BLaER1 (cell line): ENCODE measurements around the gene DENND2D.

ENCODE experiments used
- H3K27ac ChIP-seq: shearing (Covaris generic); formaldehyde crosslinking; 2 replicates; pipeline ENCODE4 v1.8.1; 2022
- H3K27me3 ChIP-seq: shearing (Covaris generic); formaldehyde crosslinking; 2 replicates; pipeline ENCODE4 v1.8.1; 2022
- H3K36me3 ChIP-seq: shearing (Covaris generic); formaldehyde crosslinking; 2 replicates; pipeline ENCODE4 v1.8.1; 2022
- H3K4me1 ChIP-seq: shearing (Covaris generic); formaldehyde crosslinking; 2 replicates; pipeline ENCODE4 v1.8.1; 2022
- H3K4me2 ChIP-seq: shearing (Covaris generic); formaldehyde crosslinking; 2 replicates; pipeline ENCODE4 v1.8.1; 2022
- H3K4me3 ChIP-seq: shearing (Covaris generic); formaldehyde crosslinking; 2 replicates; pipeline ENCODE4 v1.8.1; 2022
- H3K9ac ChIP-seq: shearing (Covaris generic); formaldehyde crosslinking; 2 replicates; pipeline ENCODE4 v1.8.1; 2022
- H3K9me3 ChIP-seq: shearing (Covaris generic); formaldehyde crosslinking; 2 replicates; pipeline ENCODE4 v1.8.1; 2022
- H4K20me1 ChIP-seq: shearing (Covaris generic); formaldehyde crosslinking; 2 replicates; pipeline ENCODE4 v1.8.1; 2022
- Cebpa-rat ChIP-seq: shearing (Covaris generic); IDR thresholded peaks from 2 replicates; pipeline ENCODE4 v1.8.1; 2022

DENND2D gene

DNA sequence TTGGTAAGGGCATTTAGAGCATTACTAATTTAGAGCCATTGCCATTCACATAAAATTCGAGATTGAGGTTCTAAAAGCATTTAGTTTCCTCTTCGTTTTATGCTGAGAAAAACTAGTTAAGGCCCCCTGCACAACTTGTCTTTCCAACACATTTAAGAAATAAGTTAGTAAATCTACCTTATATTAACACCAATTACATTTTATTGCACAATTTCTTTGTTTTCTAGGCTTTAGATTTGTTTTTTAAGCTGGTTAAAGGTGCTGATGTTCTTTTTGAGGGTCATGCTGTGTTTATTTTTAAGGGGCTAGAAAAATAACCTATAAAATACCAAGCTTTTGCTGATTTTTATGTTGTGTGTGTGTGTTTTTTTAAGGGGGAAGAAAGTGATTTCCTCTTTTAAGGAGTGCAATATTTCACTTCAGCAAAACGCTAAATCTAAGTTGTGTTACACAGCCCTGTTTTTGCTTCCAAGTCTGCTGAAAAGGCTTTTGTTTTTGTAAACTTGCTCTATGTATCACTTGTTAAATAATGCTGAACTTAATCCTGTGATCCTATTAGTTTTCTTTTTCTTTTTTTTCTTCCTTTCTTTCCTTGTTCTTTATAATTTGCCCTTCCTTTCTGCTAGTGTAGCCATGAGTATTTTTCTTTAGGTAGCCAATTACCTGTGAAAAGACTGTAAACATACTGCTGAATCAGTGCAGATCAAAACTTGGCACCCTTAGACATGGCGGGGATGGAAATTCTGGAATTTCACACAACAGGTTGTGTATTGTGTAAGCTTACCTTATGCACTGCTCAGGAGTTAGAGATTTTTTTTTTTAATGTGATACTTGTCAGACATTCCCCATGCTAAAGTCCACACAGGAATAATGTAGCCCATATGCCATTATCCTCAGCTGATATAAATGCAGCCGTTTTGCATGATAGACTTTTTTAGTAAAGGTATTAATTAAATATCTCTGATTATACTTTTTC lies 58.9 kb downstream of the DENND2D start:
- H3K9me3 ChIP-seq, result no peaks in the 10 kb centered on the region
- peaks cover 38% of the 10 kb centered on the region for H3K4me1 ChIP-seq
- no peaks in the 10 kb centered on the region for H3K27me3 ChIP-seq
- H3K27ac ChIP-seq, result no peak overlapping the region
- no peak; the same call in 1 of the 2 replicates for TF ChIP-seq Cebpa-rat
- peak overlapping the region; percentile 88 for H3K4me2 ChIP-seq
- H3K9ac ChIP-seq, result peak overlapping the region; percentile 94
- peaks cover 18% of the 10 kb centered on the region for H3K36me3 ChIP-seq
- H3K4me3 ChIP-seq, result peak overlapping the region; percentile 95
- peaks cover 64% of the 10 kb centered on the region for H4K20me1 ChIP-seq

DNA sequence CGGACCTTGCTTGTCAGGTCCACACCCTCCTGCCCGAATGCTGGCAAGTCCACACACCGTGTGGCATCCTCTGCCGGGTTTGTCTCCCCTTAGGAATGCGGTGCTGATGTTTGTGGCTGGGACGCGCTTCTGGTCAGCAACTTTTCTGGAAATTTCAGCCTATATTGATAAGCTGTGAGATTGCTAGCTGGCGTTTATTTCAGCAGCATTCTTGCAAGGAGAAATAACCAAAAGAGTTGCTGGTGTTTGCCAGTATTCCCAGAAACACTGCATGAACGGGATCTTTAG lies 59.8 kb downstream of the DENND2D start:
- Histone ChIP-seq H3K27ac (peak overlapping the region; percentile 90), H3K4me3 (peak overlapping the region; percentile 95), H4K20me1 (peaks cover 55% of the 10 kb centered on the region), H3K27me3 (no peaks in the 10 kb centered on the region), H3K9me3 (no peaks in the 10 kb centered on the region), H3K4me1 (peaks cover 38% of the 10 kb centered on the region), H3K36me3 (peaks cover 25% of the 10 kb centered on the region), H3K9ac (peak overlapping the region; percentile 94), H3K4me2 (peak overlapping the region; percentile 88)
- no peak for TF ChIP-seq Cebpa-rat

DNA sequence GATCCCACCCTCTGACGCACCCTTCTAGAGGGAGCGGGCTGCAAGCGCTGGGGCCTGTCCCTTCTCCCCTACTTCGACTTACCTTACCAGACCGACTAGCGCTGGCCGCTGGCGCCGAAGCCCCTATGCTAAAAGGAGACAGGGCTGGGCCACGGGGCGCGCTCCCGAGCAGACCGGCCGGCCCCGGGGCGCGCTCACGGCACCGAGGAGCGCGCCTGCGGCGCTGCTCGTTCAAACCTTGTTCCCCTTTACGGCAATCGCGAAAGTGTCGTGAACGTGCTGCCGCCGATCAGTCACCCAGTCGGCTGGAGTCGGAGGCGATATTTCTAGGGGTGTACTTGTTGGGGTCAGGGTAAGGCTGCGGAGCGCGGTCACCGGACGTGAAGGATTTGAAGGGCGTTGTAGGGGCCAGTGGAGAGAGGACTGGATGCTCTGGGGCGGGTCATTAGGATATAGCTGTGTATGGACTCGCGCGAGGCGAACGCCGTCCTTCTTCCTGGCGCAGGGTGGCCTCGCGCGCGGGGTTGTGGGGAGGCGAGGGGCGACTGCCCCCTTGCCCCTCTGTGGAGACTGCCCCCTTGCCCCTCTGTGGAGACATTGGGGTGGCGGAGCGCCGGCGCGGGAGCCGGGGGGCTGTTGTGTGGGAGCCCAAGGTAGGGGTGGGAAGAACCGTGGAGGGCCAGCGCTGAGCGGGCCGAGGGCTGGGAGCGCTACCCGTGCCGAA lies 60.3 kb downstream of the DENND2D start, which contains the start of the genes CEPT1 and DRAM2:
TSS of gene CEPT1 (plus strand) at position 268 of the 724 bp plus-strand sequence. CDS start 7,492 bp downstream, outside the sequence.
TSS of gene DRAM2 (minus strand) at position 138 of the 724 bp plus-strand sequence. CDS start 8,539 bp downstream, outside the sequence.
- H3K4me3 ChIP-seq, result peak within 1 kb of the TSS; percentile 95
- H4K20me1 ChIP-seq, result peaks cover 49% of the 10 kb centered on the region
- no peaks in the 10 kb centered on the region for H3K27me3 ChIP-seq
- no peak for TF ChIP-seq Cebpa-rat
- peaks cover 26% of the 10 kb centered on the region for H3K36me3 ChIP-seq
- H3K4me2 ChIP-seq, result peak within 1 kb of the TSS; percentile 88
- peak within 1 kb of the TSS; percentile 90 for H3K27ac ChIP-seq
- H3K9me3 ChIP-seq, result no peaks in the 10 kb centered on the region
- peaks cover 38% of the 10 kb centered on the region for H3K4me1 ChIP-seq
- H3K9ac ChIP-seq, result peak within 1 kb of the TSS; percentile 94

DNA sequence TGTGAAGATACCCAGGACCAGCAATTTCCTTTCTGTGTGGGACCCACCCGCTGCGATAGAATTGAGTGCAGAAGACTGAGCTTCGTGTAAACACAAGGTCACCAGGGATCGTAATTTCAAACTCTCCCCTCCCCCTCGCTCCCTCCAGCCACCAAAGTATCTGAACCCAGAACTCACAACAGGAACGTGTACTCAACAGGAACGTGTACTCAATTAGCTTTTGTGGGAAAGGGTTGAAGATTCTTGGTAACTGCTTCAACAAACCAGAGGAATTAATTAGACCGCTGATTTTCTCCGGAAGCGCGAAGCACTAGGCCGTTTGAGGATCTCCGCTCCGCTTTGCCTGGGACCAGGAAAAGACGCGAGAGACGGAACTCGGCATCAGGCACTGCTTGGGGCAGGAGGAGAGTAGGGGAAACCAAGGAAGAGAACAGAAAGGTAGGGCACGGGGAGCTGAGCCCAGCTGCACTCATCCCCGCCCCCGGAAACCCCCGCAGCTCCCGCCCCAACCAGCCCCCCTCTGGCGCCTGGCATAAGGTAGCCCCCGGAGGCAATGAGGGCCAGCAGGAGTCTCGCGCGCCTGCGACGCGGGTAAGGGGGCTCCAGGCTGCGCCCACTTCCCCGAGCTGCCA lies 61.0 kb downstream of the DENND2D start:
- Histone ChIP-seq H3K4me3 (peak overlapping the region; percentile 95), H3K4me1 (peaks cover 38% of the 10 kb centered on the region), H3K4me2 (peak overlapping the region; percentile 78), H3K9ac (peak overlapping the region; percentile 94), H3K27me3 (no peaks in the 10 kb centered on the region), H3K27ac (peak overlapping the region; percentile 90), H3K9me3 (no peaks in the 10 kb centered on the region), H3K36me3 (peaks cover 30% of the 10 kb centered on the region), H4K20me1 (peaks cover 43% of the 10 kb centered on the region)
- no peak for TF ChIP-seq Cebpa-rat
